Astrocyte (in vitro differentiated cells and primary cell): ENCODE measurements around the gene CRYBB1.

Source experiments
- CTCF ChIP-seq: IDR thresholded peaks from 2 replicates; pipeline ENCODE4 v1.5.1; 2011; ENCODE audit warnings: low read depth, mild to moderate bottlenecking, inconsistent platforms, low read length, moderate library complexity; ENCODE audit not compliant: insufficient read depth
- EZH2 ChIP-seq: IDR thresholded peaks from 2 replicates; pipeline ENCODE4 v1.6.1; 2012; ENCODE audit warnings: mild to moderate bottlenecking, low read length, inconsistent platforms; ENCODE audit not compliant: insufficient read depth

GRCh38 chr22:26643418-26644100 lies 25.7 kb upstream of the CRYBB1 start:
- no peak for TF ChIP-seq CTCF
- no peak for TF ChIP-seq EZH2
